Measurements from ENCODE around the gene SLC23A3.
A peak's percentile ranks its signal among the peaks of the same experiment; 100 is the strongest.

Gene SLC23A3

GRCh38 chr2:219175928-219176817 is 6.3 kb upstream of the SLC23A3 start:
- DNase-seq = peak; percentile 42 to 55

- DNase-seq = no peak
Measured at GRCh38 chr2:219175486-219175885, 5.7 kb upstream of the SLC23A3 start.

- no peak for DNase-seq
Measured at GRCh38 chr2:219174801-219175200, 5.0 kb upstream of the SLC23A3 start.

- no peak for DNase-seq
Measured at GRCh38 chr2:219174146-219174545, 4.3 kb upstream of the SLC23A3 start.

GRCh38 chr2:219173176-219173575 is 3.3 kb upstream of the SLC23A3 start:
- DNase-seq = no peak

- DNase-seq = no peak
Measured at GRCh38 chr2:219172231-219173154, 2.7 kb upstream of the SLC23A3 start.

GRCh38 chr2:219171231-219171651 is 1.4 kb upstream of the SLC23A3 start:
- DNase-seq = peak; percentile 13 to 36

GRCh38 chr2:219168932-219169331 is 897 bp downstream of the SLC23A3 start:
- no peak for DNase-seq

- DNase-seq = no peak
Measured at GRCh38 chr2:219168526-219168925, 1.3 kb downstream of the SLC23A3 start.

- no peak for DNase-seq
Measured at GRCh38 chr2:219167997-219168396, 1.8 kb downstream of the SLC23A3 start.

GRCh38 chr2:219165058-219165911 is 4.5 kb downstream of the SLC23A3 start:
- DNase-seq = no peak

- DNase-seq = no peak
Measured at GRCh38 chr2:219163156-219163555, 6.7 kb downstream of the SLC23A3 start.

- no peak for DNase-seq
Measured at GRCh38 chr2:219161097-219161496, 8.7 kb downstream of the SLC23A3 start.

GRCh38 chr2:219160186-219161017 is 9.4 kb downstream of the SLC23A3 start, which contains the start of gene NHEJ1:
NHEJ1 (minus strand) TSS chr2:219160815; CDS start chr2:219158362, 2,453 bp downstream.
- peak; percentile 98 to 99 for DNase-seq

GRCh38 chr2:219159771-219160185 is 10.1 kb downstream of the SLC23A3 start:
- DNase-seq = no peak

- no peak for DNase-seq
Measured at GRCh38 chr2:219158586-219158985, 11.2 kb downstream of the SLC23A3 start.

GRCh38 chr2:219158025-219158424 is 11.8 kb downstream of the SLC23A3 start:
- no peak for DNase-seq

GRCh38 chr2:219157396-219157795 is 12.4 kb downstream of the SLC23A3 start:
- no peak for DNase-seq

GRCh38 chr2:219155054-219155644 is 14.7 kb downstream of the SLC23A3 start:
- peak in 1 of 2 experiments; percentile 24 for DNase-seq

- DNase-seq = no peak
Measured at GRCh38 chr2:219149667-219150066, 20.2 kb downstream of the SLC23A3 start.

- no peak for DNase-seq
Measured at GRCh38 chr2:219142329-219142728, 27.5 kb downstream of the SLC23A3 start.

All from activated CD4-positive, alpha-beta T cell treated with anti-CD3 and anti-CD28 coated beads, Interleukin-2, amount 50 U/mL, for 48 hours (primary cell).